ENCODE data around the gene GRIN2A. TPM values are rescaled to one million over a fixed set of nuclear protein-coding genes. Genes with fewer than 3 reads are reported as not detected.

The GRIN2A gene
- total RNA-seq, 1 donor from 2014 or later = not detected

GRCh38 chr16:10110552-10110951 is 71.7 kb downstream of the GRIN2A start:
- intact Hi-C loops (cut with micrococcal nuclease) = no loop called here
- no peak overlapping the region for H3K4me3 Mint-ChIP-seq
- no peak overlapping the region for H3K27ac Mint-ChIP-seq
- H3K36me3 Mint-ChIP-seq (ENCODE audit: low read depth) = no peaks in the 10 kb centered on the region
- H3K27me3 Mint-ChIP-seq = no peaks in the 10 kb centered on the region
- H3K4me1 Mint-ChIP-seq = no peaks in the 10 kb centered on the region
- no peak for DNase-seq
- no peaks in the 10 kb centered on the region for H3K9me3 Mint-ChIP-seq

- H3K4me1 Mint-ChIP-seq = no peaks in the 10 kb centered on the region
- DNase-seq = no peak
- intact Hi-C loops (cut with micrococcal nuclease) = loop anchor here (5.0 kb wide), 1 partner anchor 50 kb away; no protein-coding TSS in a partner anchor
- peaks cover 9% of the 10 kb centered on the region for H3K9me3 Mint-ChIP-seq
- H3K27me3 Mint-ChIP-seq = no peaks in the 10 kb centered on the region
- H3K36me3 Mint-ChIP-seq (ENCODE audit: low read depth) = no peaks in the 10 kb centered on the region
- no peak overlapping the region for H3K27ac Mint-ChIP-seq
- H3K4me3 Mint-ChIP-seq = no peak overlapping the region
Measured at GRCh38 chr16:10107081-10107480, 75.1 kb downstream of the GRIN2A start.

GRCh38 chr16:10103700-10104099 is 78.5 kb downstream of the GRIN2A start:
- H3K4me3 Mint-ChIP-seq = no peak overlapping the region
- H3K36me3 Mint-ChIP-seq (ENCODE audit: low read depth) = no peaks in the 10 kb centered on the region
- H3K4me1 Mint-ChIP-seq = no peaks in the 10 kb centered on the region
- no peaks in the 10 kb centered on the region for H3K27me3 Mint-ChIP-seq
- no peak overlapping the region for H3K27ac Mint-ChIP-seq
- intact Hi-C loops (cut with micrococcal nuclease) = no loop called here
- DNase-seq = no peak
- peaks cover 9% of the 10 kb centered on the region for H3K9me3 Mint-ChIP-seq

- no peak for DNase-seq
- Mint-ChIP-seq H3K27me3 (no peaks in the 10 kb centered on the region), H3K36me3 (ENCODE audit: low read depth) (no peaks in the 10 kb centered on the region), H3K9me3 (peaks cover 9% of the 10 kb centered on the region), H3K4me3 (no peak overlapping the region), H3K27ac (no peak overlapping the region), H3K4me1 (no peaks in the 10 kb centered on the region)
- intact Hi-C loops (cut with micrococcal nuclease) = no loop called here
Measured at GRCh38 chr16:10103118-10103517, 79.1 kb downstream of the GRIN2A start.

GRCh38 chr16:10100829-10101228 is 81.4 kb downstream of the GRIN2A start:
- Mint-ChIP-seq H3K36me3 (ENCODE audit: low read depth) (no peaks in the 10 kb centered on the region), H3K27me3 (no peaks in the 10 kb centered on the region), H3K9me3 (peaks cover 9% of the 10 kb centered on the region), H3K4me1 (no peaks in the 10 kb centered on the region), H3K4me3 (no peak overlapping the region), H3K27ac (no peak overlapping the region)
- no peak for DNase-seq
- intact Hi-C loops (cut with micrococcal nuclease) = no loop called here

- no peaks in the 10 kb centered on the region for H3K27me3 Mint-ChIP-seq
- H3K27ac Mint-ChIP-seq = no peak overlapping the region
- no peaks in the 10 kb centered on the region for H3K4me1 Mint-ChIP-seq
Measured at GRCh38 chr16:10098991-10099390, 83.2 kb downstream of the GRIN2A start.

GRCh38 chr16:10097271-10097670 is 85.0 kb downstream of the GRIN2A start:
- Mint-ChIP-seq H3K9me3 (peaks cover 3% of the 10 kb centered on the region), H3K4me3 (no peak overlapping the region), H3K36me3 (ENCODE audit: low read depth) (no peaks in the 10 kb centered on the region), H3K4me1 (no peaks in the 10 kb centered on the region), H3K27me3 (no peaks in the 10 kb centered on the region), H3K27ac (no peak overlapping the region)
- no peak for DNase-seq
- intact Hi-C loops (cut with micrococcal nuclease) = no loop called here

More at GRCh38 chr16:10098991-10099390, 83.2 kb downstream of the GRIN2A start:
- Mint-ChIP-seq H3K36me3 (ENCODE audit: low read depth) (no peaks in the 10 kb centered on the region), H3K9me3 (peaks cover 9% of the 10 kb centered on the region), H3K4me3 (no peak overlapping the region)
- intact Hi-C loops (cut with micrococcal nuclease) = no loop called here
- DNase-seq = no peak

GRCh38 chr16:10093576-10093975 is 88.7 kb downstream of the GRIN2A start:
- H3K27ac Mint-ChIP-seq = no peak overlapping the region
- H3K36me3 Mint-ChIP-seq (ENCODE audit: low read depth) = no peaks in the 10 kb centered on the region
- intact Hi-C loops (cut with micrococcal nuclease) = no loop called here
- no peaks in the 10 kb centered on the region for H3K4me1 Mint-ChIP-seq
- no peak overlapping the region for H3K4me3 Mint-ChIP-seq
- no peak for DNase-seq
- no peaks in the 10 kb centered on the region for H3K9me3 Mint-ChIP-seq
- H3K27me3 Mint-ChIP-seq = no peaks in the 10 kb centered on the region

GRCh38 chr16:10090816-10091215 is 91.4 kb downstream of the GRIN2A start:
- intact Hi-C loops (cut with micrococcal nuclease) = no loop called here
- H3K9me3 Mint-ChIP-seq = no peaks in the 10 kb centered on the region
- no peaks in the 10 kb centered on the region for H3K4me1 Mint-ChIP-seq

GRCh38 chr16:10088380-10088793 is 93.8 kb downstream of the GRIN2A start:
- no peak overlapping the region for H3K27ac Mint-ChIP-seq
- no peaks in the 10 kb centered on the region for H3K36me3 Mint-ChIP-seq (ENCODE audit: low read depth)
- no peaks in the 10 kb centered on the region for H3K4me1 Mint-ChIP-seq
- intact Hi-C loops (cut with micrococcal nuclease) = no loop called here
- H3K27me3 Mint-ChIP-seq = no peaks in the 10 kb centered on the region
- DNase-seq = no peak
- H3K4me3 Mint-ChIP-seq = no peak overlapping the region
- H3K9me3 Mint-ChIP-seq = no peaks in the 10 kb centered on the region

More at GRCh38 chr16:10090816-10091215, 91.4 kb downstream of the GRIN2A start:
- DNase-seq = no peak
- Mint-ChIP-seq H3K36me3 (ENCODE audit: low read depth) (no peaks in the 10 kb centered on the region), H3K4me3 (no peak overlapping the region), H3K27ac (no peak overlapping the region), H3K27me3 (no peaks in the 10 kb centered on the region)

- Mint-ChIP-seq H3K4me3 (no peak overlapping the region), H3K27ac (no peak overlapping the region), H3K9me3 (no peaks in the 10 kb centered on the region), H3K27me3 (no peaks in the 10 kb centered on the region), H3K36me3 (ENCODE audit: low read depth) (no peaks in the 10 kb centered on the region), H3K4me1 (no peaks in the 10 kb centered on the region)
- intact Hi-C loops (cut with micrococcal nuclease) = no loop called here
- no peak for DNase-seq
Measured at GRCh38 chr16:10087151-10087550, 95.1 kb downstream of the GRIN2A start.

- DNase-seq = no peak
- H3K27ac Mint-ChIP-seq = no peak overlapping the region
- no peaks in the 10 kb centered on the region for H3K27me3 Mint-ChIP-seq
- no peaks in the 10 kb centered on the region for H3K9me3 Mint-ChIP-seq
- H3K4me3 Mint-ChIP-seq = no peak overlapping the region
- no peaks in the 10 kb centered on the region for H3K36me3 Mint-ChIP-seq (ENCODE audit: low read depth)
- intact Hi-C loops (cut with micrococcal nuclease) = no loop called here
- no peaks in the 10 kb centered on the region for H3K4me1 Mint-ChIP-seq
Measured at GRCh38 chr16:10086620-10087019, 95.6 kb downstream of the GRIN2A start.

GRCh38 chr16:10085078-10085798 is 97.0 kb downstream of the GRIN2A start:
- no peak for DNase-seq
- intact Hi-C loops (cut with micrococcal nuclease) = no loop called here
- no peaks in the 10 kb centered on the region for H3K27me3 Mint-ChIP-seq
- no peaks in the 10 kb centered on the region for H3K36me3 Mint-ChIP-seq (ENCODE audit: low read depth)
- H3K27ac Mint-ChIP-seq = no peak overlapping the region
- no peak overlapping the region for H3K4me3 Mint-ChIP-seq
- H3K4me1 Mint-ChIP-seq = no peaks in the 10 kb centered on the region
- no peaks in the 10 kb centered on the region for H3K9me3 Mint-ChIP-seq

GRCh38 chr16:10083301-10083700 is 98.9 kb downstream of the GRIN2A start:
- Mint-ChIP-seq H3K36me3 (ENCODE audit: low read depth) (no peaks in the 10 kb centered on the region), H3K9me3 (no peaks in the 10 kb centered on the region)

More at GRCh38 chr16:10083301-10083700, 98.9 kb downstream of the GRIN2A start:
- no peak for DNase-seq
- Mint-ChIP-seq H3K27me3 (no peaks in the 10 kb centered on the region), H3K4me3 (no peak overlapping the region), H3K4me1 (no peaks in the 10 kb centered on the region), H3K27ac (no peak overlapping the region)
- intact Hi-C loops (cut with micrococcal nuclease) = no loop called here

All from activated CD4-positive, alpha-beta T cell treated with anti-CD3 and anti-CD28 coated beads, Interleukin-2, amount 10 ng/mL, durations not matched to agents 24 days and 14 days (primary cell).